Large intestine (tissue), 3 donors: Measurements from ENCODE around the gene LONRF2. TPM values are rescaled to one million over a fixed set of nuclear protein-coding genes. Genes with fewer than 3 reads are reported as not detected.

Source experiments
- DNase-seq, 2 donors: peaks; one replicate each; pipeline versions ENCODE4 v3.0.0 to v3.0.0-alpha.2; 2013
- H3K27ac ChIP-seq: one replicate; pipeline ENCODE4 v1.5.1; 2013; ENCODE audit warnings: low read length
- H3K27me3 ChIP-seq: 2 replicates; pipeline ENCODE4 v1.6.1; 2013; ENCODE audit warnings: low read length; ENCODE audit not compliant: control insufficient read depth, insufficient read depth
- H3K36me3 ChIP-seq: 2 replicates; pipeline ENCODE4 v1.6.1; 2013; ENCODE audit warnings: low read length; ENCODE audit not compliant: control insufficient read depth, insufficient read depth
- H3K4me1 ChIP-seq: one replicate; pipeline ENCODE4 v1.6.1; 2013; ENCODE audit warnings: low read length; ENCODE audit not compliant: control insufficient read depth, insufficient read depth
- H3K4me3 ChIP-seq: one replicate; pipeline ENCODE4 v1.5.1; 2013; ENCODE audit warnings: low read length
- H3K9me3 ChIP-seq: one replicate; pipeline ENCODE4 v1.6.1; 2013; ENCODE audit warnings: mild to moderate bottlenecking, low read depth, low read length, moderate library complexity; ENCODE audit not compliant: control insufficient read depth
- WGBS: methylation state at CpG from one replicate; pipeline ENCODE4 v1.1.5; 2013; ENCODE audit warnings: low lambda C conversion rate; ENCODE audit not compliant: insufficient coverage; 5-methylcytosine and 5-hydroxymethylcytosine counted together
- polyA plus RNA-seq: library from polyadenylated mRNA; unstranded; fragments of 120-200 nt; gene quantifications from one replicate; pipeline ENCODE4 v1.2.1, GENCODE V29; 2013

LONRF2 gene
- polyA plus RNA-seq, 1 donor = 3.2 TPM

- no peaks in the 10 kb centered on the region for H3K4me1 ChIP-seq
- H3K4me3 ChIP-seq = no peak overlapping the region
- WGBS = 83% methylated on average over 1 of the region's 4 CpGs
- no peak overlapping the region for H3K27ac ChIP-seq
- H3K36me3 ChIP-seq = no peaks in the 10 kb centered on the region
- DNase-seq = no peak
- H3K27me3 ChIP-seq = no peaks in the 10 kb centered on the region
- no peaks in the 10 kb centered on the region for H3K9me3 ChIP-seq
Observed at GRCh38 chr2:100276716-100277115, 45.6 kb downstream of the LONRF2 start.

- no peak overlapping the region for H3K27ac ChIP-seq
Observed at GRCh38 chr2:100275200-100275589, 47.1 kb downstream of the LONRF2 start.

GRCh38 chr2:100274566-100275199 is 47.6 kb downstream of the LONRF2 start:
- no peak overlapping the region for H3K27ac ChIP-seq
- WGBS = 94% methylated on average over 3 of the region's 17 CpGs
- H3K4me3 ChIP-seq = no peak overlapping the region
- peaks cover 6% of the 10 kb centered on the region for H3K4me1 ChIP-seq
- DNase-seq = no peak
- H3K27me3 ChIP-seq = no peaks in the 10 kb centered on the region
- H3K36me3 ChIP-seq = no peaks in the 10 kb centered on the region
- H3K9me3 ChIP-seq = peaks cover 3% of the 10 kb centered on the region

More at GRCh38 chr2:100275200-100275589, 47.1 kb downstream of the LONRF2 start:
- Histone ChIP-seq H3K9me3 (peaks cover 3% of the 10 kb centered on the region), H3K27me3 (no peaks in the 10 kb centered on the region), H3K36me3 (no peaks in the 10 kb centered on the region), H3K4me1 (peaks cover 2% of the 10 kb centered on the region), H3K4me3 (no peak overlapping the region)
- no peak for DNase-seq
- no CpG with 5 or more reads among the region's 10 CpGs for WGBS

GRCh38 chr2:100274076-100274475 is 48.2 kb downstream of the LONRF2 start:
- Histone ChIP-seq H3K27ac (no peak overlapping the region), H3K36me3 (no peaks in the 10 kb centered on the region), H3K9me3 (peaks cover 3% of the 10 kb centered on the region), H3K4me3 (no peak overlapping the region), H3K27me3 (no peaks in the 10 kb centered on the region), H3K4me1 (peaks cover 10% of the 10 kb centered on the region)
- no CpG with 5 or more reads among the region's 6 CpGs for WGBS
- peak in 1 of 2 donors; percentile 11 for DNase-seq

GRCh38 chr2:100273387-100273786 is 48.9 kb downstream of the LONRF2 start:
- WGBS = 100% methylated on average over 1 of the region's 1 CpG
- Histone ChIP-seq H3K4me1 (peaks cover 10% of the 10 kb centered on the region), H3K4me3 (no peak overlapping the region), H3K36me3 (no peaks in the 10 kb centered on the region), H3K27me3 (no peaks in the 10 kb centered on the region), H3K27ac (no peak overlapping the region), H3K9me3 (peaks cover 3% of the 10 kb centered on the region)
- DNase-seq = no peak

- H3K27ac ChIP-seq = no peak overlapping the region
- H3K4me1 ChIP-seq = peaks cover 10% of the 10 kb centered on the region
- WGBS = 60% methylated on average over 1 of the region's 10 CpGs
- DNase-seq = peak in 1 of 2 donors; percentile 15
- no peak overlapping the region for H3K4me3 ChIP-seq
- peaks cover 3% of the 10 kb centered on the region for H3K9me3 ChIP-seq
- no peaks in the 10 kb centered on the region for H3K36me3 ChIP-seq
- no peaks in the 10 kb centered on the region for H3K27me3 ChIP-seq
Observed at GRCh38 chr2:100272841-100273329, 49.4 kb downstream of the LONRF2 start.

GRCh38 chr2:100271210-100271609 is 51.1 kb downstream of the LONRF2 start:
- Histone ChIP-seq H3K4me1 (peaks cover 10% of the 10 kb centered on the region), H3K9me3 (peaks cover 3% of the 10 kb centered on the region), H3K4me3 (no peak overlapping the region), H3K27ac (no peak overlapping the region), H3K27me3 (no peaks in the 10 kb centered on the region), H3K36me3 (no peaks in the 10 kb centered on the region)
- no CpG with 5 or more reads among the region's 5 CpGs for WGBS
- no peak for DNase-seq

GRCh38 chr2:100270381-100271146 is 51.7 kb downstream of the LONRF2 start:
- no peak for DNase-seq
- Histone ChIP-seq H3K27me3 (no peaks in the 10 kb centered on the region), H3K27ac (peak overlapping the region; percentile 59)

GRCh38 chr2:100269889-100270288 is 52.4 kb downstream of the LONRF2 start:
- no CpG with 5 or more reads among the region's 5 CpGs for WGBS
- Histone ChIP-seq H3K9me3 (peaks cover 3% of the 10 kb centered on the region), H3K27me3 (no peaks in the 10 kb centered on the region), H3K4me1 (peaks cover 10% of the 10 kb centered on the region), H3K27ac (peak overlapping the region; percentile 59), H3K4me3 (no peak overlapping the region), H3K36me3 (no peaks in the 10 kb centered on the region)
- DNase-seq = peak in 1 of 2 donors; percentile 36

More at GRCh38 chr2:100270381-100271146, 51.7 kb downstream of the LONRF2 start:
- WGBS = no CpG with 5 or more reads among the region's 9 CpGs
- H3K4me1 ChIP-seq = peaks cover 10% of the 10 kb centered on the region
- H3K4me3 ChIP-seq = no peak overlapping the region
- peaks cover 3% of the 10 kb centered on the region for H3K9me3 ChIP-seq
- H3K36me3 ChIP-seq = no peaks in the 10 kb centered on the region

GRCh38 chr2:100268986-100269385 is 53.3 kb downstream of the LONRF2 start:
- Histone ChIP-seq H3K27me3 (no peaks in the 10 kb centered on the region), H3K9me3 (peaks cover 3% of the 10 kb centered on the region), H3K4me1 (peaks cover 10% of the 10 kb centered on the region), H3K4me3 (no peak overlapping the region), H3K27ac (no peak overlapping the region), H3K36me3 (no peaks in the 10 kb centered on the region)
- WGBS = 100% methylated on average over 1 of the region's 4 CpGs
- DNase-seq = no peak
